Measurements from ENCODE around the gene GRAP2. TPM values are rescaled to one million over a fixed set of nuclear protein-coding genes. Genes with fewer than 3 reads are reported as not detected.

Gene GRAP2
- total RNA-seq, 4 donors from 2014 or later = 0.67 to 3.1 (median 1.7) TPM

DNA sequence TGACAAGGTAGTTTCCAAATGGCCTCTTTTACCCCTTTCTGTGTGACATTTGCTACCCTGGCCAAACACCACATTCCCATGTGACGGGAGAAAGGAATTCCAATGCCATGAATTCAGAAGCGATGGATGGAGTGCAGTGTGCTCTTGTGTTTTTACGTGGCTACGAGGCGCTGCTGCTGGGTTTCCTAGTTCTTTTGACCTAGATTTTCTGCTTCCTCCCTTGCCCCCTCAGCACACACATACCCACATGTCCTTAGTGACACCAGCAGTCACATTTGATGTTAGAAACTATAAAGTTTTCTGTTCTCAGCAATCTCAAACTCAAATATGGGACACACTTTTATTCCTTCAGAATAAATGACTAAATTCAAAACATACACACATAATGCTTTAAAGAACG is 51.5 kb downstream of the GRAP2 start:
- no peak for TF ChIP-seq EP300 (IDR thresholded peaks at IDR 0.05)
- no peak for TF ChIP-seq POLR2A (IDR thresholded peaks at IDR 0.05)
- no peak for TF ChIP-seq POLR2AphosphoS5 (IDR thresholded peaks at IDR 0.05)
- TF ChIP-seq, protein P1, sequence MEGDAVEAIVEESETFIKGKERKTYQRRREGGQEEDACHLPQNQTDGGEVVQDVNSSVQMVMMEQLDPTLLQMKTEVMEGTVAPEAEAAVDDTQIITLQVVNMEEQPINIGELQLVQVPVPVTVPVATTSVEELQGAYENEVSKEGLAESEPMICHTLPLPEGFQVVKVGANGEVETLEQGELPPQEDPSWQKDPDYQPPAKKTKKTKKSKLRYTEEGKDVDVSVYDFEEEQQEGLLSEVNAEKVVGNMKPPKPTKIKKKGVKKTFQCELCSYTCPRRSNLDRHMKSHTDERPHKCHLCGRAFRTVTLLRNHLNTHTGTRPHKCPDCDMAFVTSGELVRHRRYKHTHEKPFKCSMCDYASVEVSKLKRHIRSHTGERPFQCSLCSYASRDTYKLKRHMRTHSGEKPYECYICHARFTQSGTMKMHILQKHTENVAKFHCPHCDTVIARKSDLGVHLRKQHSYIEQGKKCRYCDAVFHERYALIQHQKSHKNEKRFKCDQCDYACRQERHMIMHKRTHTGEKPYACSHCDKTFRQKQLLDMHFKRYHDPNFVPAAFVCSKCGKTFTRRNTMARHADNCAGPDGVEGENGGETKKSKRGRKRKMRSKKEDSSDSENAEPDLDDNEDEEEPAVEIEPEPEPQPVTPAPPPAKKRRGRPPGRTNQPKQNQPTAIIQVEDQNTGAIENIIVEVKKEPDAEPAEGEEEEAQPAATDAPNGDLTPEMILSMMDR (IDR thresholded peaks at IDR 0.05) = no peak
- no peaks in the 10 kb centered on the region for H3K9me3 ChIP-seq
- H3K4me1 ChIP-seq = peaks cover 0 to 12% (median 0%) of the 10 kb centered on the region in 3 donors
- no peak overlapping the region for H3K4me3 ChIP-seq
- peaks cover 4% of the 10 kb centered on the region for H3K27me3 ChIP-seq
- no peak overlapping the region for H3K27ac ChIP-seq
- 77 to 100% methylated on average over 1 to 6 of the region's 6 CpGs for WGBS, 2 donors (ENCODE audit: low coverage in 1 of 2)
- ATAC-seq = no peak
- H3K36me3 ChIP-seq = no peaks in the 10 kb centered on the region

DNA sequence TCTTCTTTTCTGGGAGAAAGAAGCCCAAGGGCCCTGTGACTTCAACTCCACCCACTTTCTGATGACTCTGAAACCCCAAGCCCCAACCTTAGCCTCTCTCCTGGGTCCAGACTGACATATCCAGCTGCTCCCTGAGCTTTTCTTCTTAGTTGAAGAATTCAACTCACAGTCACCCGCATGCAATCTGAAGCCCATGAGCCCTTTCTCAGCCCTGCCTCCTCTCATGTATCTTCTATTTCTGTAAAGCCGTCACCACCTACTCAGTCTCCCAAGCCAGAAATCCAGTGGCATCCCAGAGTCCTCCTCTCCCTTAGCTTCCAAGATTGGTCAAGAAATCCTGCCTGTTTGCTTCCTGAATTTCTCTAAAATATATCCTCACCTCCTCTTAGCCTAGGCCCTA is 52.2 kb downstream of the GRAP2 start:
- ATAC-seq = no peak
- H3K36me3 ChIP-seq = no peaks in the 10 kb centered on the region
- H3K27ac ChIP-seq = no peak overlapping the region
- peaks cover 5% of the 10 kb centered on the region for H3K27me3 ChIP-seq
- H3K4me1 ChIP-seq = peaks cover 0 to 12% (median 0%) of the 10 kb centered on the region in 3 donors
- no peak overlapping the region for H3K4me3 ChIP-seq
- H3K9me3 ChIP-seq = no peaks in the 10 kb centered on the region
- no peak for TF ChIP-seq POLR2AphosphoS5 (IDR thresholded peaks at IDR 0.05)
- 100% methylated on average over 2 of the region's 2 CpGs for WGBS, 2 donors (ENCODE audit: low coverage in 1 of 2)

DNA sequence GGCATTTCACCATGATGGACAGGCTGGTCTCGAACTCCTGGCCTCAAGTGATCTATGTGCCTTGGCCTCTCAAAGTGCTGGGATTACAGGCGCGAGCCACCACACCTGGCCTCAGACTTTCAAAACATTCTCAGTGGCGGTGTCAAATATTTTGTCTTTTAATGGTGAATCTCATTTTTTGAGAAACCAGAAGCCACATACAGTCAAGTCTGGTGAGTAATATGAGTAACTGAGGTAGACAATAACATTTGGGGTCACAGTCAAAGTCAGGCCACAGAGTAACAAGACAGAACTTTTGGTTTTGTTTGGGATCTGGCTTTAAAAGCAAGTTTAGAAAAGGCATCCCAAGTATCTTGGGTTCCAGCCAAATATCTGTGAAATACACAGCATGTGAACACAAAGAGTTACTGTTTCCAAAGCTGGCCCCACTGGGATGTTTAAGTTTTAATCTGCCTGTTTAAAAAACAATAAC is 53.7 kb downstream of the GRAP2 start:
- ATAC-seq = no peak
- H3K27me3 ChIP-seq = peaks cover 6% of the 10 kb centered on the region
- 86 to 96% methylated on average over 1 to 4 of the region's 4 CpGs for WGBS, 2 donors (ENCODE audit: low coverage in 1 of 2)
- H3K9me3 ChIP-seq = no peaks in the 10 kb centered on the region
- no peak overlapping the region for H3K4me3 ChIP-seq
- no peaks in the 10 kb centered on the region for H3K36me3 ChIP-seq
- TF ChIP-seq, protein P1 (IDR thresholded peaks at IDR 0.05) = no peak
- TF ChIP-seq POLR2AphosphoS5 (IDR thresholded peaks at IDR 0.05) (no peak), EP300 (IDR thresholded peaks at IDR 0.05) (no peak), POLR2A (IDR thresholded peaks at IDR 0.05) (no peak)
- no peak overlapping the region for H3K27ac ChIP-seq
- peaks cover 0 to 12% (median 0%) of the 10 kb centered on the region in 3 donors for H3K4me1 ChIP-seq

DNA sequence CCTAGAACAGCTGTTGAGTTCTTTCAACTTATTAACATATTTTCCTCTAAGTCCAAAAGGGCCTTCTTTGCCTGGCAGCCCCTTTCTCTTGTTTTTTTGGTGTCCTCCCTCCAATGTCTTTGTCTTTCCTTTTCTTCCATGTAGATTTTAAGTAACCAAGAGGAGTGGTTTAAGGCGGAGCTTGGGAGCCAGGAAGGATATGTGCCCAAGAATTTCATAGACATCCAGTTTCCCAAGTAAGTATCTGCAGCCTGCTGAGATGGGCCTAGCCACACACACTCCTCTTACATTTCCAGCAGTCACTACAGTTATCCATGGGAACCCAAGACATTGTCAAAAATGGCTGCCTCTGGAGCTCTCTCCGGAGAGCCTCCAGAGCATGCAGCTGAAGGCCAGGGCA is 54.8 kb downstream of the GRAP2 start:
- peaks cover 11% of the 10 kb centered on the region for H3K27me3 ChIP-seq
- no peaks in the 10 kb centered on the region for H3K9me3 ChIP-seq
- TF ChIP-seq EP300 (IDR thresholded peaks at IDR 0.05) = no peak
- TF ChIP-seq POLR2A (IDR thresholded peaks at IDR 0.05) = no peak
- TF ChIP-seq, protein P1 (IDR thresholded peaks at IDR 0.05) = no peak
- no peak for TF ChIP-seq POLR2AphosphoS5 (IDR thresholded peaks at IDR 0.05)
- H3K27ac ChIP-seq = no peak overlapping the region
- no peak overlapping the region for H3K4me3 ChIP-seq
- 100% methylated on average over 2 of the region's 2 CpGs; no CpG with 5 or more reads in 1 of the 2 donors for WGBS, 2 donors (ENCODE audit: low coverage in 1 of 2)
- no peaks in the 10 kb centered on the region for H3K36me3 ChIP-seq
- no peak for ATAC-seq
- H3K4me1 ChIP-seq = peaks cover 0 to 12% (median 0%) of the 10 kb centered on the region in 3 donors

DNA sequence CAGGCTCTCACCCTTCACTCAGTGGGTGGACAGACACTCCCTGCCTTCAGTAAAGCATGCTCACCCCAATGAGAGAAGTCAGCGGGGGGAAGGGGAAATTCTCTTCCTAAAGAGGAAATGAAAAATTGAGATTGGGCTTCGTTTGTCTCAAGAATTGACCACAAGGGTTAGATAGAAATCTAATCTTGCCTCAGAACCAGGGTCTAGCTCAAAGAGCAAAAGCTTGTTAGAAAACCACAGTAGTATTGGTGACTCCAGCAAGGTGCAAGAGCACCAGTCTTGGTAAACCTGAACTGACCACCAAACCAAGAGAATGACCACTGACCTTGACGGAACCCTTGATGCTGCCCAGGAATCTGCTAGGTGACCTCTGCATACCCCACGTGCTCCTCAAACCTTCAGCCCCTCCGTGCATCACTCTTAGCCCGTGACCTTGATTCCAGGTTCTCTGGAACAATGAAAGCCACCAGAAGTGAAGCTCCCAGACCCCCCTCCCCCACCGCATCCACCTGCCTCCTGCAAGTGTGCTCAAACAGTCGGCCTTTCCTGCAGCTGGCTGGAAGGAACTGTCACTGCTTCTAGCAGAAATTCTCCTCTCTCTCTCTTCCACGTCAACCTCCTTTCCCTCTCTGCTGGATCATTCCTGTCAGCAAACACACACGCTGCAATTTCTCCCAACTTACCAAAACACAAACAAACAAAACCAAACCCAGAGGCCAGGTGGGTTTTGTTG is 56.2 kb downstream of the GRAP2 start:
- no peak for ATAC-seq
- no peaks in the 10 kb centered on the region for H3K36me3 ChIP-seq
- H3K27ac ChIP-seq = no peak overlapping the region
- TF ChIP-seq, protein P1 (IDR thresholded peaks at IDR 0.05) = no peak
- TF ChIP-seq POLR2AphosphoS5 (IDR thresholded peaks at IDR 0.05) (no peak), POLR2A (IDR thresholded peaks at IDR 0.05) (no peak), EP300 (IDR thresholded peaks at IDR 0.05) (no peak)
- WGBS, 2 donors (ENCODE audit: low coverage in 1 of 2) = 29 to 55% methylated on average over 3 to 4 of the region's 10 CpGs
- H3K4me3 ChIP-seq = no peak overlapping the region
- peaks cover 0 to 12% (median 0%) of the 10 kb centered on the region in 3 donors for H3K4me1 ChIP-seq
- peaks cover 14% of the 10 kb centered on the region for H3K27me3 ChIP-seq
- no peaks in the 10 kb centered on the region for H3K9me3 ChIP-seq

All from gastroesophageal sphincter (tissue), 4 donors.